IPS-18a (cell line): ENCODE results near the gene FUT3.
A peak's percentile ranks its signal among the peaks of the same experiment; 100 is the strongest.

ENCODE experiments used
- H3K27ac ChIP-seq: one replicate; pipeline ENCODE4 v1.5.1; 2013; ENCODE audit warnings: low read length
- H3K27me3 ChIP-seq: one replicate; pipeline ENCODE4 v1.6.1; 2013; ENCODE audit warnings: mild to moderate bottlenecking, low read length; ENCODE audit not compliant: control insufficient read depth, insufficient read depth
- H3K36me3 ChIP-seq: one replicate; pipeline ENCODE4 v1.6.1; 2013; ENCODE audit warnings: low read depth, low read length; ENCODE audit not compliant: control insufficient read depth
- H3K4me1 ChIP-seq: one replicate; pipeline ENCODE4 v1.6.1; 2013; ENCODE audit warnings: low read depth, low read length; ENCODE audit not compliant: control insufficient read depth
- H3K4me3 ChIP-seq: one replicate; pipeline ENCODE4 v1.5.1; 2013; ENCODE audit warnings: low read length
- H3K9ac ChIP-seq: one replicate; pipeline ENCODE4 v1.6.1; 2013; ENCODE audit warnings: mild to moderate bottlenecking, low read length, moderate library complexity
- H3K9me3 ChIP-seq: one replicate; pipeline ENCODE4 v1.6.1; 2013; ENCODE audit warnings: low read depth, low read length; ENCODE audit not compliant: control insufficient read depth

Gene FUT3

DNA sequence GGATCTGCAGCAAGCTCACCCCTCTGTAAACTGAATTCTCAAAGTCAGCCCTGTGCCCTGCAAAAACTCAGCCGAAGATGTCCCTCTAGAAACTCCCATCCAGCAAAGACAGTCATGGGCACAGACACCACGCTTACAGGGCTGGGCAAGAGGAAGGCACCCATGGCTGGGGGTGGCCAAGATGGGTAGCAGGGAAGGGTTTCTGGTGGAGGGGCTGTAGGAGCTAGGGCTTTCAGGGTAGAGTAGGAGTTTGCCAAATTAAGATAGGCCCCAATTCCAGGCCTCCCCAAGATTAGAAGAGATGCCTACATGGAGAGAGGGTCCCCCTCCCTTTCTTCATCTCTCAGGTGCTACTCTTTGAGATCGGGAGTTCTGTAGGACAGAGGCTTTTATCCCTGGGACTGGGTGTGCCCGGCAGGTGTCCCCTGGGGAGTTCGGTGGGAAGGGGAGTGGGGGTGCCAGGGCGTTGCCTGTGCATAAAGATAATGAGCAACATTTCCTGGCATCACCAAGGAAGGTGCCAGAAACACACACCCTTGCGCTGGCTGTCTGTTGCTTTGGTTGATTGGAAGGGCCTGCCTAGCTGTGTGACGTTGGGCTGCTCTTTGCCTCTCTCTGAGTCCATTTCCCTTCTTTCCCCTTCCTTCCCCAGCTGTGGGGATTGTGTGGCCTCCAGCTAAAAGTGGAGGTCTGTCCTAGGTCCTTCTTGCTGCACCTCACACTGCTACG, 37.0 kb downstream of the FUT3 start:
- H3K27ac ChIP-seq, result no peak overlapping the region

DNA sequence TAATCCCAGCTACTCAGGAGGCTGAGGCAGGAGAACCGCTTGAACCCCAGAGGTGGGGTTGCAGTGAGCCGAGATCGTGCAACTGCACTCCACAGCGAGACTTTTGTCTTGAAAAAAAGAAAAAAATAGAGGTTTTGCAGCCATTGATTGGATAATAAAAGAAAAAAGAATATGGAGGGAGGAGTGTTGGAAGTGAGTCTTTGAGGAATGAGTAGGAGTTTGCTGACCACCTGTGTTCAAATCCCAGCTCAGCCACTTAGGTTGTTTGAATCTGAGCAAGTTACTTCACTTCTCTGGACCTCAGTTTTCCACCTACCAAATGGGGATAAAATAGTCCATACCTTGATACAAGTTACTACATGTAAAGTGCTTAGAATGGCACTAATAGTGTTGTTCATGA, 40.1 kb downstream of the FUT3 start:
- H3K9me3 ChIP-seq, result no peaks in the 10 kb centered on the region
- no peak overlapping the region for H3K4me3 ChIP-seq
- no peaks in the 10 kb centered on the region for H3K36me3 ChIP-seq
- no peak overlapping the region for H3K9ac ChIP-seq
- H3K4me1 ChIP-seq, result no peaks in the 10 kb centered on the region
- no peak overlapping the region for H3K27ac ChIP-seq
- no peaks in the 10 kb centered on the region for H3K27me3 ChIP-seq

More for the DNA sequence above, 37.0 kb downstream of the FUT3 start:
- Histone ChIP-seq H3K36me3 (no peaks in the 10 kb centered on the region), H3K4me1 (no peaks in the 10 kb centered on the region), H3K27me3 (no peaks in the 10 kb centered on the region), H3K9ac (no peak overlapping the region), H3K9me3 (no peaks in the 10 kb centered on the region), H3K4me3 (no peak overlapping the region)

DNA sequence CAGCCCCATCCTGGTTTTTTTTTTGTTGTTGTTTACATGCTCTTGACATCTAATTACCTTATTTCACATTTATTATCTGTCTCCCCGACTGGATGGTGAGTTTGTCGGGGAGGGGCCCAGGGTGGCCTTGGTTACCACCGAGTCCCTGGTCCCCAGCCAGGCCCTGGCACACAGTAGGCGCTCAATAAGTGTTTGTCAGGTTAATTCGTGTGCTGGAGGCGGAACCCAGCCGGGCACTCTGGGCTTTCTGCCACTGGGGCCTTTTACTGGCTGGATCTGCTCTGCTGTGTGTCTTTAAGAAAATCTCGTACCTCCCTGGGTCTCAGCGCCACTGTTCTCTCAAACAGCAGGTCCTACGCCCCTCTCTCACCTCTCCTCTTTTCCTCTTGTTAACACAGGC, 41.8 kb downstream of the FUT3 start:
- peaks cover 6% of the 10 kb centered on the region for H3K27me3 ChIP-seq
- H3K27ac ChIP-seq, result no peak overlapping the region
- no peaks in the 10 kb centered on the region for H3K4me1 ChIP-seq
- no peaks in the 10 kb centered on the region for H3K36me3 ChIP-seq
- no peak overlapping the region for H3K9ac ChIP-seq
- H3K4me3 ChIP-seq, result no peak overlapping the region
- H3K9me3 ChIP-seq, result no peaks in the 10 kb centered on the region

DNA sequence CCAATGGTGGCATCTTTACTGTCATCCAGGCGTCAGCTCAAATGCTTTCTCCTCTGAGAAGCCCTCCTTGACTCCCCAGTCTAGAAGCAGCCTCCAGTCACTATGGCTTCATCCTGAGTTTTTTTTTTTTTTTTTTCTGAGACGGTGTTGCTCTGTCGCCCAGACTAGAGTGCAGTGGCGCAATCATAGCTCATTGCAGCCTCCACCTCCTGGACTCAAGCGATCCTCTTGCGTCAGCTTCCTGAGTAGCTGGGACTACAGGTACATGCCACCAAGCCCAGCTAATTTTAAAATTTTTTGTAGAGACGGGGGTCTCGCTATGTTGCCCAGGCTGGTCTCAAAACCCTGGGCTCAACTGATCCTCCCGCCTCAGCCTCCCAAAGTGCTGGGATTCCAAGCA, 42.2 kb downstream of the FUT3 start:
- Histone ChIP-seq H3K9me3 (no peaks in the 10 kb centered on the region), H3K9ac (no peak overlapping the region), H3K36me3 (no peaks in the 10 kb centered on the region), H3K4me3 (no peak overlapping the region), H3K4me1 (peaks cover 3% of the 10 kb centered on the region), H3K27ac (no peak overlapping the region), H3K27me3 (peaks cover 9% of the 10 kb centered on the region)

DNA sequence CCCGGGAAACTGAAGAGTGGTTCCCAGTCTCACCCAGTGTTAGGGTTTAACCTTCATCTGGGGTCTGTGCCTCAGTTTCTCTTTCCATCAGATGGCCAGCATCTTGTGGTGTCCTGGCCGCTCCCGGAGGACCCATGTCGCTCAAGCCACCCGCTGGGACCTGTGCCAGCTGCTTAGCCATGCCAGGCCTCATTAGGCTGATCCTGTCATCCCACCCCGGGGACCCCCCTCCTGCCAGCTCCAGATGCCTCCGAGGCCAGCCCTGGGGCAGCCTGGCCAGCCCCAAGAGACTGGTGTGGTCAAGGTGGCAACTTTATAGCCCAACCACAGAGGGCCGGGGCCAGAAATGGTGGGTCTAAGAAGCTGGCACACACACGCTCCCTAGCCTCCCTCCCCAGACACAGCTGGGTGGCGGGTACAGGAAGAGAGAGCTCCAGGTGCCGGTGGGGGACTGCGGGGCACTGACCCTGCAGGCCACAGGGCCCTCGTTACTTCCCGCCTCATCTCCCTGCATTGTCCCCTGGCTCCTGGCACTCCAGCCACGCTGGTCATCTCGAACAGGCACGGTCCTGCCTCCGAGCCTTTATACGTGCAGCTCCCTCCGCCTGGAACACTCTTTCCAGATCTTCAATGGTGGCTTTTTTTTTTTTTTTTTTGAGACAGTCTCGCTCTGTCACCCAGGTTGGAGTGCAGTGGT, 43.0 kb downstream of the FUT3 start:
- Histone ChIP-seq H3K4me1 (peaks cover 3% of the 10 kb centered on the region), H3K36me3 (no peaks in the 10 kb centered on the region), H3K27ac (no peak overlapping the region), H3K9ac (no peak overlapping the region), H3K27me3 (peaks cover 13% of the 10 kb centered on the region), H3K9me3 (no peaks in the 10 kb centered on the region), H3K4me3 (no peak overlapping the region)

DNA sequence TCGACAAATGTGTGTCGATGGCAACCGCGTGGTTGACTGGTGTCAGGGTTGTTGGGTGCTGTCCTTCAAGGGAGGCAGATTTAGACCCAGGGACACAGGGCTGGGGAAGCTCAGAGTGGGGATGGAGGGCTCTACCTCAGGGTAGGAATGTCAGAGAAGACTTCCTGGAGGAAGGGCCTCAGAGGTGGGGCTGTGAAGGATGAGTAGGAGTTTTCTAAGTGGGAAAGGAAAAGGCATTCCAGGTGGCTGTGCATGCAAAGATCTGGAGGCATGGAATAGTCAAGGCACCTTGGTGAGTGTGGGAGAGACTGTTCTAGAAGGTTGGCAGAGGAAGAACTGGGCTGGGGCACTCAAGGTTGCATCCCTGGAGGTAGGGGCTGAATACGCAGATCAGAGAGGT, 44.3 kb downstream of the FUT3 start:
- Histone ChIP-seq H3K4me1 (peaks cover 3% of the 10 kb centered on the region), H3K27ac (no peak overlapping the region), H3K9me3 (no peaks in the 10 kb centered on the region), H3K36me3 (no peaks in the 10 kb centered on the region), H3K4me3 (no peak overlapping the region), H3K9ac (no peak overlapping the region), H3K27me3 (peaks cover 22% of the 10 kb centered on the region)

DNA sequence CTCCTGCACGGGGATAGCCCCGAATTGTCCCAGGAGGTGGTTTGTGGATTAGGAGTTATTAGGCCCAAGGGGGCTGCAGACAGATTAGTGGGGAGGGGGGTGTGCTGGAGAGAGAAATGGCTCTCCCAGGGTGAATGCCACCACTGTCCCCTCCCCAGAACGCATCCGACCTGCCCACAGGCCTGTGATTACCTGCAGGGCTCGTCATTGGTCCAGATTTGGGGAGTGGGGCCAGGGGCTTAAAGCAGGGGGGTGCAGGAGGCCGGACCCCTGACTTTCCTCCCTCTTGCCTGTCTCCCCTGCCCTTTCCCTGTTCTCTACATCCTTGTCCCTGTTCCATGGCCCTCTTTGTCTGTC, 45.1 kb downstream of the FUT3 start:
- H3K9ac ChIP-seq, result peak overlapping the region; percentile 28
- H3K27ac ChIP-seq, result no peak overlapping the region
- no peaks in the 10 kb centered on the region for H3K9me3 ChIP-seq
- H3K4me3 ChIP-seq, result peak overlapping the region; percentile 45
- peaks cover 3% of the 10 kb centered on the region for H3K4me1 ChIP-seq
- no peaks in the 10 kb centered on the region for H3K36me3 ChIP-seq
- peaks cover 22% of the 10 kb centered on the region for H3K27me3 ChIP-seq

DNA sequence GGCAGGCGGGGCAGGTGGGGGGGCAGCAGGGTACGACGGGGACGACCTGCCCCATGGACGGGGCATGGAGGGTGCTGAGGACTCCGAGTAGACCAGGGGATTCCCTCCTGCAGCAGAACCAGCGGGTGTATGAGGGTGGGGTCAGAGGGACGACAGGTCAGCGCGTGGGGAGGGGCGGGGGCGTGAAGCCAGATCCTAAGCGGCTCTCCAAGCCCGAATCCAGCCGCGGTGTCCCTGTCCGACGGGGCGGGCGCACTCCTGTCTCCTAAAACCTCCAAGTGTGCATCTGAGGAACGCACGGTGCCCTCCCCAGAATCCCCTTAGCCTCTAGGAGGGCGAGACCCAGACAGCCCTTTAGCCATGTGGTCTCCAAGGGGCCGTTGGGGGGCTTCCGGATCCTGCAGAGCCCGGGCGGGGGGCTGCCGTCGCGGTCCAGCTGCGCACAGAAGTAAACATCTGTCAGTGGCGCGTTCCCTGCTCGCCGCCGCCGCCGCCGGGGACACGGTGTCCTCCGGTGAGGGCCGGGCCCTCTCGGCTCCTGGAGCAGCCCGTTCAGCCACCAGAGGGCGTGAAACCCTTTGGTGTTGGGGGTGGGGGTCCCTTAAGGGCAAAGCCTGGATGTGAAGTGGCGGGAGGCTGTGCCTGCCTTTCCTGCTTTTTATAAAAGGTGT, 45.7 kb downstream of the FUT3 start:
- Histone ChIP-seq H3K36me3 (no peaks in the 10 kb centered on the region), H3K4me3 (peak overlapping the region; percentile 45), H3K9me3 (no peaks in the 10 kb centered on the region), H3K9ac (peak overlapping the region; percentile 28), H3K27me3 (peaks cover 22% of the 10 kb centered on the region), H3K27ac (no peak overlapping the region), H3K4me1 (peaks cover 3% of the 10 kb centered on the region)

DNA sequence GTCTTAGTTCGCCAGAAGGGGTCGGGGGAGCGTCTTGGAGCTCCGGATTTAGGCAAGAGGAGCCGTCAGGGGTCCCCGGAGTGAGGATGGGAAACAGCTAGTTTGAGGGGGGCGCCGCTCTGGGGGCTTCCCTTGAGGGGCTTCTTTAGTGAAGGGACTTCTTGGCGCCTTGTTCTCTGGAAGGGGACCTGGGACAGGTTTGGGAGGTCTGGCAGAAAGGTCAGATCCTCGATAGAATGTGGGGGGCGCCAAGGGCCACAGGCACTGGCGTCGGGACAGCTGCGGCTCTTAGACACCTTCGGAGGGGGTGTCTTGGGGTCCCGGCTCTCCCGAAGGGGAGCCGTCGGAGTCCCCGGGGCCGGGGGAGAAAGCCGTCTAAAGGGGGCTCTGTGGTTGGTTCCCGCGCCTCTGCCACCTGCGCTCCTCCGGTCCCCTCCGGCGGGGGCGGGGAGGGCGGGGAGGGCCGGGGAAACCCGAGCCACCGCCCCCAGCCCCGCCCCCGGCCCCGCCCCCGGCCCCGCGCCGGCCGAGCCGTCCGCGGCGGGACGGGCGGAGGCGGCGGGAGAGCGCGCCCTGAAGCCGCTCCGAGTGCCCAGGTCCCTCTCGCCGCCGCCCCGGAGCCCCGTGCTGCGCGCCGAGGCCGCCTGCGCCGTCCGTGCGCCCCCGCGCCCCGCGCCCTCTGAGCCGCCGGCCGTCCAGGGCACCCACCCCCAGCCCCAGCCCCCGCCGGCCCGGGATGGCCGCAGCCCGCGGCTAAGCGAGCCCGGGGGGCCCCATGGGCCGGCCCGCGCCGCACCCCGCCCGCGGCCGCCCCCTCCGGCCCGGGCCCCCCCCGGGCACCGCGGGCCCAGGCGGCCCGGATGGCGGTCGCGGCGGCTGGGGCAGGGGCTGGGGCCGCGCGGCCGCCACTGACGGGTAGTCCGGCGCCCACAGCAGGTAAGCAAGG, 46.5 kb downstream of the FUT3 start, which contains the start of gene NRTN:
Gene NRTN, plus strand, starts transcription at position 552 of the 946 bp plus-strand sequence. CDS start 19,099 bp downstream, outside the sequence.
- Histone ChIP-seq H3K27ac (no peak within 1 kb of the TSS), H3K36me3 (no peaks in the 10 kb centered on the region), H3K4me1 (peaks cover 3% of the 10 kb centered on the region), H3K9ac (peak within 1 kb of the TSS; percentile 28), H3K9me3 (no peaks in the 10 kb centered on the region), H3K27me3 (peaks cover 22% of the 10 kb centered on the region), H3K4me3 (peak within 1 kb of the TSS; percentile 45)

DNA sequence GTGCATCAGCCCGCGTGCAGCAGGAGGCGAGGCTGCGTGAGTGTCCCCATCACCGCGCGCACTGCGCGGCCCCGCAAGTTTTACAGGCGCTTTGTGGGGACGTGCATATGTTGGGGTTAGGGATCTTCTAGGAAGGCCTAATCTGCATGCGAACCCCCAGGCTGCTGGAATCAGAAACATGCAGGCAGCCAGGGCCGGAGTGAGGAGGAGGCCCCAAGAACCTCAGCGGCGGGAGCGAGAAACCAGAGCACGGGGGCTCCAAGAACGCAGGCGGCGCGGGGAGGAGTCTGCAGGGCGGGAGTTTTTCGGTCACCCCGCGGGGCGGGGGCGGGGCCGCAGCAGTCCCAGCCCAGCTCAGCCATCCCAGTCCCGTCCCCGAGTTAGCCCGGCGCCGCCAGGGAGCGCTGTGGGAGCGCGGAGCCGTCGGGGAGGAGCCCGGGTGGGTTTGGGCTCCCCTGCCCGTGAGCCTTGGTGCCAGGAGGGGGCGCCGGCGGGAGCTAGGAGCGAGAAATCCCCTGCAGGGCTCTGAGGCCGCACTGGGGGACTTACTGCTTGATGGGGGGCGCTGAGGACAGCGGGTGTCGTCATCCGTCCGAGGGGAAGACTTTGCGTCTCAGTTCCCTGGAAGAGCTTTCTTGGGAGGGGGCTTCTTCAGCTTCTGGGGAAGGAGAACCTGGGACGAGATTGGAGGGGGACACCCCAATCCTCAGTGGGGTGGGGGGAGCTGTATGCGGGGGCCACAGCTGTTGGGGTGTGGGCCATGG, 47.3 kb downstream of the FUT3 start:
- Histone ChIP-seq H3K36me3 (no peaks in the 10 kb centered on the region), H3K9ac (peak overlapping the region; percentile 32), H3K27ac (no peak overlapping the region), H3K4me3 (peak overlapping the region; percentile 40), H3K4me1 (peaks cover 3% of the 10 kb centered on the region), H3K9me3 (no peaks in the 10 kb centered on the region), H3K27me3 (peaks cover 22% of the 10 kb centered on the region)
